ENCODE results near the gene CERS3. TPM values are rescaled to one million over a fixed set of nuclear protein-coding genes. Genes with fewer than 3 reads are reported as not detected.

The CERS3 gene
- polyA plus RNA-seq, 1 donor from 2014 or later: not detected

DNA sequence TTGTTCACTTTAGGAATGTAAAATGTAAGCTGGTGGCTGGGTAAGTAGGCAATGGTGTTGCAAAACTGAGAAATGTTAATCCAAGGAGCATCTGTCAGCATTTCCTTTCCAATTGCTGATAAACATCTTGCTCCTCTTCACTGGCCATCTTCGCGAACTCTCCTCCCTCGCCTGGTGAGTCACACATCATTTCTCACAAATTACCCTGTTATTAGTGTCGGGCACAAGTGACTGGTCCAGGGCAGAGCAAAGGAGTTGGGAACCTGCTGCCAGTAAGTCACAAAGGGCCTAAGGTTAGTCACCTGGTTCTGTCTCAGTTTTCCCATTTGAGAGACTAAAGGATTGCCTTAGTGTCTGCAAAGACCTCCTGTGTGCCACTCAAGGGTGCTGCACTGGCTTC is 13.0 kb downstream of the CERS3 start:
- peaks cover 3 to 5% (median 4%) of the 10 kb centered on the region in 3 donors for H3K4me1 Mint-ChIP-seq
- H3K9me3 Mint-ChIP-seq: no peaks in the 10 kb centered on the region
- peaks cover 1% of the 10 kb centered on the region for H3K36me3 Mint-ChIP-seq
- H3K27me3 Mint-ChIP-seq: peaks cover 4% of the 10 kb centered on the region
- no peak overlapping the region for H3K27ac Mint-ChIP-seq
- no peak overlapping the region for H3K4me3 Mint-ChIP-seq

DNA sequence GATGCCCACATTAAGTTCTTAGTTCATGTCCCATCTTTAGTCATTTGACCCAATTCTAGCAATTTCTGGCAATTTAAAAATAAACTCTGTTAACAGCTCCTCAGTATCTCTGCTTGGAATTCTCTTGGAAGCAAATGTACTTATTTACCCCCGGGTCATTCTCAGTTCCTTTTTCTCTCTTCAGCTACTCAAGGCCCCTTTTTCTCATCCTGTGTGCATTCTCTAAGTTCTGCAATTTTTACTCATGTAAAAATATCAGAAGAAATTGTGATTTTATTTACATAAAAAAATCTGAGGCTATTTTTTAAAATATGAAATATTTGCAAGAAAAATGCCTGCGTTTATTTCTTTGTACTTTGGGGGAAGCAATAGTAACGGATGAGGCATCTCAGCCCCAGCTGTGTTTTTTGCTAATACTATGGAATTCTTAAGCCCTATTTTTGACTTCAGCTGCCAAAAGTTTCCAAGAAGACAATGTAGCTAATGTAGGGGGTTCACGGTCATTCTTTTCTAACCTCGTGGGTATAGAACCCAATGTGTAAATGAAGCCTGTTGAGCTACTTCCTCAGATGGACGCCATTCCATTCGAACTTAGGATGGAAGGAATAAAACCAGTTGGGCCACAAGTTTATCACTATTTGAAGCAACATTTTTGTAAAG is 20.0 kb downstream of the CERS3 start:
- Mint-ChIP-seq H3K27me3 (peaks cover 7% of the 10 kb centered on the region), H3K9me3 (peaks cover 0 to under 1% (median 0%) of the 10 kb centered on the region in 3 donors), H3K4me1 (peaks cover 0 to 3% (median 1%) of the 10 kb centered on the region in 3 donors), H3K4me3 (no peak overlapping the region), H3K36me3 (no peaks in the 10 kb centered on the region), H3K27ac (no peak overlapping the region)

DNA sequence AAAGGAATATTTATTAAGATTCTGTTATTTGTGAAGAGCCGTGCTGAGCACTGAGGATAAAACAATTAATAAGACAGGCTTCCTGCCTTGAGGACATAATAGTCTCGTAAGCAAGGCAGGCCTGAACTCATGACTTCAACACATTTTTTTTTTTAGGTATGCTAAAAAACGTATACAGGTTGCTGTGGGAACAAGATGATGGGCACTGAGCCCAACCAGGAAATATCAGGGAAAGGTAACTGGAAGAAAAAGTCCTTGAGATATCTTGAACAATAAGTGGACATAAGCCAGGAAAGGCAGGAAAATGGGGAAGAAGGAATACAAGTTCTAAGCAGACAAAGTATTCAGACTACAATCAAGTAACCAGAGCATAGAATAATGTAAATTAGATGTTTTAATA is 26.1 kb downstream of the CERS3 start:
- Mint-ChIP-seq H3K36me3 (no peaks in the 10 kb centered on the region), H3K4me1 (peaks cover 0 to 1% (median 0%) of the 10 kb centered on the region in 3 donors), H3K4me3 (no peak overlapping the region), H3K27me3 (peaks cover 14% of the 10 kb centered on the region), H3K27ac (no peak overlapping the region), H3K9me3 (peaks cover 0 to 2% (median 0%) of the 10 kb centered on the region in 3 donors)

DNA sequence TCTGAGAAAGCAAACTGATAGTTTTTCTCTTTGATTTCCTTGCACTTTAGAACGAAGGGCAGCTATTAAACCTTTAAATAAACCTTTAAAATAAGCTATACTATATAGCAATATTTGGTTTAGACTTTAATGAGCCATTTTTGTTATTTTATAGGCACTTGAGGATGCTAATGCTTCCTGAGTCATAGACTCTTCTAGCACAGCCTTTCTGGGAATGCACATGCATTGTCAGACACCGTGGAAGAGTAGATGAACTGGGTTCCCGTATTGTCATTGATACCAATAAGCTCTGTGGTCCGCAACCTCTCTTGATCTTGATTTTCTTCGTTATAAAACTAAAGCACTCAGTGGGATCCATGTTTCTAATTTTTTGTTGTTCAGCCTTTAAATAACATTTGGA is 27.6 kb downstream of the CERS3 start:
- Mint-ChIP-seq H3K27ac (no peak overlapping the region), H3K4me3 (no peak overlapping the region), H3K4me1 (no peaks in the 10 kb centered on the region), H3K36me3 (peaks cover 3% of the 10 kb centered on the region), H3K27me3 (peaks cover 16% of the 10 kb centered on the region), H3K9me3 (peaks cover 0 to 2% (median 0%) of the 10 kb centered on the region in 3 donors)

DNA sequence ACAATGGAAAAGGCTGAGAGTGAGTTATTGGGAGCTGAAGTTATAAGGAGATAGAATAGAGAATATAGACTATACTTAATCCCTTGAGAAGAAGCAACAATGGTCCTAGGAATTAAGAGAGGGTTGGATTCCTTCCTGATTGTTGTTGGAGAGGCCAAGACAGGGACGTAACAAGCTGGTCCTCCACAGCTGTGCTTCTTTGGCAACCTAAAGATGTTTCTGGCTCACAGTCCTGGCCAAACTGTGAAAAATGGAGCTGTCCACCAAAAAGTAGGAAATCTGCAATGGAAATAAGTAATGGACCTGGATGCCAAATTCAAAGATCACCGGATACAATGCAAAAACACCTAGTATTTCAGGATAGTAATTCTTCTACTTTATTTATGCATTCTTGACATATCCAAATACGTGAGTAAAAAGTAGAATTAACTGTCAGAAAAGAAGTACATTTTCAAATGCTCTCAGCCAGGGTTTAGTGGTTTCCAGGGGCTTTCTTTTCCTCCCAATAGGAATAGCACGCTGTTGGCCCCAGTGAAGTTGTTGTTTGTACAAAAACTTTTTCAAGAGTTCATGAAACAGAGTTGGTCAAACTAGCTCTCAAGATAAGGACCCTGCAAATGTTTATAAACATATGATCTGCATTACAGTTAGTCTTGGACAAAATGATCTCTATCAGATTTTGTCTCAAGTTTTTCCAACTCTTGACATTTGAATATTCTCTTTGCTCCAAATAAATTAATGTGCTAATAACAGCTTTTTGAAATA is 28.3 kb downstream of the CERS3 start:
- Mint-ChIP-seq H3K4me3 (no peak overlapping the region), H3K9me3 (peaks cover 0 to 2% (median 0%) of the 10 kb centered on the region in 3 donors), H3K4me1 (no peaks in the 10 kb centered on the region), H3K27ac (no peak overlapping the region), H3K27me3 (peaks cover 17% of the 10 kb centered on the region), H3K36me3 (peaks cover 3% of the 10 kb centered on the region)

DNA sequence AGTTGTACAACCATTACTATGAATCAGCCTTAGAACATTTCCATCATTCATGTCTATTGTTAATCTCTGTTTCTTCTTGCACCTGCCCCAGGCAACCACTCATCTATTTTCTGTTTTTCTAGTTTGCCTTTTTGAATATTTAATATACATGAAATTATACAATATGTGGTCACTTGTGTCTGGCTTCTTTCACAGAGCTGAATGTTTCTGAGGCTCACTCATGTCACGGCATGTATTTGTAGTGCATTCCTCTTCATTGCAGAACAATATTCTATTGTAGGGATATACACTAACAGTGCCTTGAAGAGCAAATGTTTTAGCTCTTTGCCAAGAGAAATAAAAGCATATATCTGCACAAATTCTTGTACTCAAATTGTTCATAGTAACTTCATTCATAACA is 32.9 kb downstream of the CERS3 start:
- no peak overlapping the region for H3K4me3 Mint-ChIP-seq
- no peaks in the 10 kb centered on the region for H3K4me1 Mint-ChIP-seq
- peaks cover 12% of the 10 kb centered on the region for H3K27me3 Mint-ChIP-seq
- H3K9me3 Mint-ChIP-seq: peaks cover 0 to 8% (median 4%) of the 10 kb centered on the region in 3 donors
- no peak overlapping the region for H3K27ac Mint-ChIP-seq
- peaks cover 3% of the 10 kb centered on the region for H3K36me3 Mint-ChIP-seq

DNA sequence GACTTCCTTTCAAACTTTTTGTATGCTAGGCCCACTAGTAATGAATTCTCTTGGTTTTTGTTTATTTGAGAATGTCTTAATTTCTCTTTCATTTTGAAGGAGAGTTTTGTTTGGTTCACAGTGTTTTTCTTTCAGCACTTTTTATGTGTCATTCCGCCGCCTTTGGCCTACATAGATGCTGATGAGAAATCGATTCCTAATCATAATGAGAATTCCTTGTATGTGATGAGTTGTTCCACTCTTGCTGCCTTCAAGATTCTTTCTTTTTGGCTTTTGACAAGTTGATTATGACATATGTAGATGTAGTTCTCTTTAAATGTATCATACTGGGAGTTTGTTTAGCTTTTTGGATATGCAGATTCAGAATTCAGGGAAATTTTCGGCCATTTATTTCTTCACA is 35.5 kb downstream of the CERS3 start:
- H3K9me3 Mint-ChIP-seq: peaks cover 0 to 8% (median 4%) of the 10 kb centered on the region in 3 donors

DNA sequence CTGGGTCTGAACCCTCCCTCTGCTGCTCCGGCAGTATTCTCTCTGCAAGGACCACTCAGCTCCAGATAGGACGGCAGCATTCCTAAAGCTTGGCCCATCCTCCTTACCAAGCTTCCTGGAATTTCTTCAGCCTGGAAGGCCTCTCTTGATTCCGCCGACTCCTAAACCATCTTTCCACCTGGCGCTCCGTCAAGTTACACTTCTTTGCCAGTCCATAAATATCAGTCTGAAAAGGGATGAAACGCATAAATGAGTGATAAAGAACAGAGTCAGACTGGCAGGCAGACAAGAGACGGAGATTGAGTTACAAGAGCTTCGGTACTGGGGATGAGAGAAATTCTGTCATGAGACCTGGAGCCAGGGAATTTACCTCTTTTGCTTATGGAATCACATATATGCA is 44.3 kb downstream of the CERS3 start:
- no peaks in the 10 kb centered on the region for H3K27me3 Mint-ChIP-seq
- no peak overlapping the region for H3K27ac Mint-ChIP-seq
- no peaks in the 10 kb centered on the region for H3K36me3 Mint-ChIP-seq
- no peaks in the 10 kb centered on the region for H3K4me1 Mint-ChIP-seq
- H3K9me3 Mint-ChIP-seq: peaks cover 0 to under 1% (median 0%) of the 10 kb centered on the region in 3 donors
- H3K4me3 Mint-ChIP-seq: no peak overlapping the region

More for the DNA sequence above, 35.5 kb downstream of the CERS3 start:
- Mint-ChIP-seq H3K36me3 (peaks cover 3% of the 10 kb centered on the region), H3K27ac (no peak overlapping the region), H3K27me3 (peaks cover 7% of the 10 kb centered on the region), H3K4me3 (no peak overlapping the region), H3K4me1 (no peaks in the 10 kb centered on the region)

DNA sequence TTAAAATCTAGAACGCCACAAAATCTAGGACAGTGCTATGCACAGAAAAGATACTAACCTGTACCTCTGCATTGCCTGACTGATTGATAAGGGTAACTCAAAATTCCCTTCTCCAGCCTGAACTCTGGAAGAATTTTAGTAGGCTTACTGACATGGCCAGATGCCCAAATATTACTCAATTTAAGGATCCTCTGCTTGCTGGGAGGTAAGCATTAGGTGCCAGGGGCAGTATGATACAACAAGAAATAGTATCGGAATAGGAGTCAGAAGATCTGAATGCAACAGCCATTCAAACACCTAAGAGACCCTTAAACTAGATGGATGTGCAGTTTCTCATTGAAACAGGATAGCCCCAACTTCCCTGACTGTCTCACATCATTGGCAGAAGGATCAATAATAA is 45.4 kb downstream of the CERS3 start:
- H3K27me3 Mint-ChIP-seq: no peaks in the 10 kb centered on the region
- peaks cover 5% of the 10 kb centered on the region for H3K36me3 Mint-ChIP-seq
- H3K27ac Mint-ChIP-seq: no peak overlapping the region
- no peak overlapping the region for H3K4me3 Mint-ChIP-seq
- H3K9me3 Mint-ChIP-seq: peaks cover 0 to 11% (median 9%) of the 10 kb centered on the region in 3 donors
- H3K4me1 Mint-ChIP-seq: no peaks in the 10 kb centered on the region

DNA sequence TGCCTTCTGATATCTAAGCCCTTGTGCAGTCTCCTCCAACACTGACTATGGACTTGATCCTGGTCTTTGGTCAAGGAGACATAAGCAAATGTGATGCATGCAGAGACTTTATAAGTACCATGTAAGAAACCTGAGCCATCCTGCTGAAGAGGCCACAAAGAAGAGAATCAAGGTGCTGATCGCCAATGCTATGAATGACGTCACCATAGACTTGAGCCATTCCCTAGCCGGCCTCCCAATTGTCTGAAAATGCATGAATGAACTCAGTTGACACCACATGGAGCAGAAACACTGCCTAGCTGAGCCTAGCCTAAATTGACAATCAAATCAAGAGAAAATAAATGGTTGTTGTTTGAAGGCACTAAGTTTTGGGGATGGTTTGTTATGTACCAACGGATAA is 51.9 kb downstream of the CERS3 start:
- Mint-ChIP-seq H3K4me3 (no peak overlapping the region), H3K27me3 (peaks cover under 1% of the 10 kb centered on the region), H3K36me3 (peaks cover 6% of the 10 kb centered on the region), H3K4me1 (no peaks in the 10 kb centered on the region), H3K27ac (no peak overlapping the region), H3K9me3 (peaks cover 5 to 26% (median 17%) of the 10 kb centered on the region in 3 donors)

DNA sequence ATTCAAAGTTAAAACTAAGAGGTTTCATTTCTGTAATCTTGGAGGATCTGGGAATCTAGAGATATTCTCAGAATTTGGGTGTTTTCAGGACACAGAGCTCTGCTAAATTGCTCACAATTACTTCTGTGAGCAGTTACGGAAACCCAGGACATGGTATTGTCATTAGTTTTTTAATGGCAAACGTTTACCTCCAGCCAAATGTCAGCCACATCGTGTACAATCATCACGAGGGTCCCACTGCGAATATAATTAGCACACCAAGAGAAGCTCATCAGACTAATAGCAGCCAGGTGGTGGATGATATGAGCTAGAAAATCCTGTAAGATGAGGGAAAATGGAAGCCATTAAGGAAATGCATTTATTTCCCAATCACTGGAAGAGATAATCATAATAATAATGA is 56.0 kb downstream of the CERS3 start:
- H3K36me3 Mint-ChIP-seq: peaks cover 2% of the 10 kb centered on the region

DNA sequence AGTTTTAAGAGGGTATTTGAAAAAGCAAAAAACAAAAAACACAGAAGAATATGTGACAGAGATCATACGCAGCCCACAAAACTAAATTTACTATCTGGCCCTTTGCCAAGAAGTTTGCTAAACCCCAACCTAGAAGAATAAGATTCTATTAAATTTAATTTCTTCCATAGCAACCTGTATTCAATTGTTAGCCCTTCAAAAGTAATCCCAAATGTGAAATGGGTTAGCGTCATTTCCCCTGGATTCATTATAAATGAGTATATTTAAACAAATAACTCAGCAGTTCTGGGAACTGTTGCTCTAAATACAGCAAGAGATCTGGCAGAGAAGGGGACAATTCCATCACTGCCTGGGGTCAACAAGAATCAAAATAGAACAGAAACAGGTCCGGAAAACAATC is 56.8 kb downstream of the CERS3 start:
- H3K9me3 Mint-ChIP-seq: peaks cover 3 to 4% (median 3%) of the 10 kb centered on the region in 3 donors
- H3K27me3 Mint-ChIP-seq: peaks cover 1% of the 10 kb centered on the region
- no peaks in the 10 kb centered on the region for H3K4me1 Mint-ChIP-seq
- no peak overlapping the region for H3K4me3 Mint-ChIP-seq
- peaks cover 2% of the 10 kb centered on the region for H3K36me3 Mint-ChIP-seq
- no peak overlapping the region for H3K27ac Mint-ChIP-seq

More for the DNA sequence above, 56.0 kb downstream of the CERS3 start:
- H3K27me3 Mint-ChIP-seq: peaks cover 1% of the 10 kb centered on the region
- no peak overlapping the region for H3K4me3 Mint-ChIP-seq
- no peaks in the 10 kb centered on the region for H3K4me1 Mint-ChIP-seq
- H3K9me3 Mint-ChIP-seq: peaks cover 3 to 10% (median 5%) of the 10 kb centered on the region in 3 donors
- H3K27ac Mint-ChIP-seq: no peak overlapping the region

DNA sequence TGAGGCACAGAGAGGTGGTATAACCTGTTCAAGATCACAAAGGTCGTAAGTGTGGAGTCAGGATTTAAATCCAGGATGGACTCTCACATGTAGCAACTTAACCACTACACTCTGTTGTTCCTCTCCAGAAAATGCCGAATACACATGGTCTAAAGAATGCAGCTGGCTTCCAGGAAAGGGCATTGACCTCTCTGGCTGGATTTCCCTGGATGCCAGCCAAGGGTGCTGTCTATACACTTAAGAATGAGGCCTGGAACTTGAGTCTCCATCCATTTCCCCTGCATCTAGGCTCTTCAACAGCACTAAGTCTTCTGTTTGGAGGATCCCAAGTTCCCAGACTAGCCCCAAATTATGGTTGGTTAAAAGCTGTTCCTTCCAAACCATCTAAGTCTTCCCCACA is 60.5 kb downstream of the CERS3 start:
- Mint-ChIP-seq H3K9me3 (no peaks in the 10 kb centered on the region), H3K36me3 (peaks cover 2% of the 10 kb centered on the region), H3K4me3 (no peak overlapping the region), H3K27me3 (peaks cover 1% of the 10 kb centered on the region), H3K4me1 (peaks cover 3 to 14% (median 12%) of the 10 kb centered on the region in 3 donors), H3K27ac (no peak overlapping the region)

DNA sequence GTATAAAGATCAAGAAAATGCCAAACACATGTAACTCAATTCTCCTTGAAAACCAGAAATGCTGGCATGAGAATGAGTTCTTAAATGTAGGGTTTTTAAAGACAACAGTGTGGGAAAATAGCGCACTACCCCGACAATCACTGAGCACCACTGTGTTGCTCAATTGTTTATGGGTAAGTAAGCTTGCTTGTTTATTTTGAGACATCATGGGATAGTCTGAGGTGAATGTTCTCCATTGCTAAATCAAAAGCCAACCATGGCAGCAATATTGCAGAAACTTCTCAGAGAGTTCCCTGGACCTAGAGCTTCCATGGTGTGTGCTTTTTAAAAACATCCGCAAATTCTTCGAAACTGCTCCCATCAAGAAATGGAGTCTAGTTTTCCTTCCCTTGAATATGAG is 62.7 kb downstream of the CERS3 start:
- Mint-ChIP-seq H3K36me3 (peaks cover 2% of the 10 kb centered on the region), H3K27me3 (no peaks in the 10 kb centered on the region), H3K4me3 (no peak overlapping the region), H3K4me1 (peaks cover 3 to 17% (median 12%) of the 10 kb centered on the region in 3 donors), H3K27ac (no peak overlapping the region), H3K9me3 (peaks cover 0 to 3% (median 0%) of the 10 kb centered on the region in 3 donors)

DNA sequence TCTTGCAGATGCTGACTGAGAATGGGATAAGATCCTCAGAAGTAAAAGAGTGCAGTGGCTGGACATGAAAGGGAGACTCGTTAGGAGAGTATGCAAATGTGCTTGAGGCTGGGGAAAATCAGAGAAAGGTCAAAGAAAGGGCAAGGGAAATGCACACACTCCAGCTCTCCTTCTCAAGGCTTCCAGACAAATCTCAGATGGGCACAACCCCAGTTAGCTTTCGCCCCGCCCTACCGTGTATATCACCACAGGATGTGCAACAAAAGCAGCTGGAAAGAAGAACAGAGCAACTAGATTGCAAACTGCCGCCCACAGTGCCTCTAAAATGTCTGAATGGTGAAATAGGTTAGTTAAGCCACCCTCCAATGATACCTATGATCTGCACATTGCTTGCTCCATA is 63.9 kb downstream of the CERS3 start:
- Mint-ChIP-seq H3K36me3 (peaks cover 5% of the 10 kb centered on the region), H3K4me1 (peaks cover 9 to 23% (median 16%) of the 10 kb centered on the region in 3 donors), H3K27me3 (no peaks in the 10 kb centered on the region), H3K9me3 (peaks cover 0 to 3% (median 0%) of the 10 kb centered on the region in 3 donors), H3K4me3 (no peak overlapping the region), H3K27ac (no peak overlapping the region)

All from IgD-negative memory B cell (primary cell).